BJ (cell line): ENCODE results near the gene MAP2K7. TPM values are rescaled to one million over a fixed set of nuclear protein-coding genes. Genes with fewer than 3 reads are reported as not detected.

Source experiments
- CTCF ChIA-PET: fragments of 350-600 bp; formaldehyde crosslinking; extraction: SDS; loops from one replicate; lab custom pipeline; 2021; ENCODE audit warnings: antibody characterized with exemption, inconsistent platforms; lab: Yijun Ruan, JAX
- POLR2A ChIA-PET: fragments of 300-600 bp; sonication (Branson Sonifier 250); formaldehyde crosslinking; extraction: SDS; loops from one replicate; lab custom pipeline; 2021; ENCODE audit warnings: antibody characterized with exemption; lab: Charles Lee
- DNase-seq: peaks from one replicate; pipeline ENCODE4 v3.0.0-alpha.2; 2011; ENCODE audit warnings: low read depth
- H3K27me3 ChIP-seq: 2 replicates; pipeline ENCODE4 v1.6.0; 2011; ENCODE audit warnings: low read length; ENCODE audit not compliant: control insufficient read depth, insufficient read depth
- H3K36me3 ChIP-seq: 2 replicates; pipeline ENCODE4 v1.5.1; 2011; ENCODE audit warnings: low read length; ENCODE audit not compliant: control insufficient read depth, insufficient read depth
- H3K4me3 ChIP-seq: 2 replicates; pipeline ENCODE4 v1.5.1; 2011; ENCODE audit warnings: low read depth, mild to moderate bottlenecking, control low read depth, low read length
- CTCF ChIP-seq: IDR thresholded peaks from 2 replicates; pipeline ENCODE4 v1.5.1; 2011; ENCODE audit warnings: low read depth, mild to moderate bottlenecking, control low read depth, inconsistent platforms, low read length, moderate library complexity; ENCODE audit not compliant: insufficient read depth
- polyA plus RNA-seq: library from polyadenylated mRNA; depleted of rRNA; stranded (reverse); fragments of >200 nt; gene quantifications from 2 replicates; pipeline ENCODE4 v1.2.3, GENCODE V29; 2011

The MAP2K7 gene
- polyA plus RNA-seq, 1 experiment, result 8.0 TPM

GRCh38 chr19:7874076-7874896 is 29.4 kb upstream of the MAP2K7 start, which contains the start of gene PRR36:
PRR36 (minus strand) TSS chr19:7874390; CDS start chr19:7873689, 701 bp downstream.
- CTCF ChIA-PET, result no interaction called here
- peak within 1 kb of the TSS; percentile 21 for H3K4me3 ChIP-seq
- no peak for TF ChIP-seq CTCF
- POLR2A ChIA-PET, result no interaction called here
- no peak for DNase-seq
- peaks cover 22% of the 10 kb centered on the region for H3K27me3 ChIP-seq
- H3K36me3 ChIP-seq, result no peaks in the 10 kb centered on the region

GRCh38 chr19:7874897-7875273 is 28.8 kb upstream of the MAP2K7 start:
- TF ChIP-seq CTCF, result no peak
- no peak for DNase-seq
- ChIA-PET POLR2A (no interaction called here), CTCF (no interaction called here)
- H3K4me3 ChIP-seq, result no peak overlapping the region
- no peaks in the 10 kb centered on the region for H3K36me3 ChIP-seq
- H3K27me3 ChIP-seq, result peaks cover 22% of the 10 kb centered on the region

GRCh38 chr19:7877249-7877836 is 26.3 kb upstream of the MAP2K7 start:
- no peak for TF ChIP-seq CTCF
- no peak for DNase-seq
- ChIA-PET POLR2A (no interaction called here), CTCF (interaction anchor here (1.2 kb wide), 1 partner anchor 8 kb away, joined by 6 read pairs; no protein-coding TSS in a partner anchor)
- no peaks in the 10 kb centered on the region for H3K36me3 ChIP-seq
- peaks cover 22% of the 10 kb centered on the region for H3K27me3 ChIP-seq
- no peak overlapping the region for H3K4me3 ChIP-seq

- peaks cover 12% of the 10 kb centered on the region for H3K27me3 ChIP-seq
- ChIA-PET POLR2A (no interaction called here), CTCF (interaction anchor here (1.6 kb wide), 1 partner anchor 10 kb away, joined by 7 read pairs; no protein-coding TSS in a partner anchor)
- no peak for DNase-seq
- no peaks in the 10 kb centered on the region for H3K36me3 ChIP-seq
- H3K4me3 ChIP-seq, result no peak overlapping the region
- no peak for TF ChIP-seq CTCF
Measured at GRCh38 chr19:7879111-7879807, 24.4 kb upstream of the MAP2K7 start.

GRCh38 chr19:7879836-7880235 is 23.8 kb upstream of the MAP2K7 start:
- H3K4me3 ChIP-seq, result no peak overlapping the region
- POLR2A ChIA-PET, result no interaction called here
- peaks cover 7% of the 10 kb centered on the region for H3K27me3 ChIP-seq
- CTCF ChIA-PET, result interaction anchor here (1.6 kb wide), 1 partner anchor 11 kb away, joined by 7 read pairs; no protein-coding TSS in a partner anchor
- DNase-seq, result no peak
- no peak for TF ChIP-seq CTCF
- no peaks in the 10 kb centered on the region for H3K36me3 ChIP-seq
